ENCODE results near the gene KIF7.
A peak's percentile ranks its signal among the peaks of the same experiment; 100 is the strongest.

Gene KIF7

GRCh38 chr15:89627256-89627970 lies 27.9 kb downstream of the KIF7 start:
- TF ChIP-seq CTCF (IDR thresholded peaks at IDR 0.05; ENCODE audit: extremely low read depth, insufficient read depth, missing control alignments) = no peak
- in situ Hi-C loops (cut with MboI; ENCODE audit: low pct_unique_long_range_greater_than_20kb, low sequenced_read_pairs, unreplicated experiment) = no loop called here
- peak; percentile 16 for DNase-seq (ENCODE audit: low spot score)

GRCh38 chr15:89625716-89626115 lies 29.6 kb downstream of the KIF7 start:
- in situ Hi-C loops (cut with MboI; ENCODE audit: low pct_unique_long_range_greater_than_20kb, low sequenced_read_pairs, unreplicated experiment) = no loop called here
- TF ChIP-seq CTCF (IDR thresholded peaks at IDR 0.05; ENCODE audit: extremely low read depth, insufficient read depth, missing control alignments) = no peak
- DNase-seq (ENCODE audit: low spot score) = no peak

GRCh38 chr15:89623165-89623564 lies 32.1 kb downstream of the KIF7 start:
- in situ Hi-C loops (cut with MboI; ENCODE audit: low pct_unique_long_range_greater_than_20kb, low sequenced_read_pairs, unreplicated experiment) = no loop called here
- no peak for DNase-seq (ENCODE audit: low spot score)
- TF ChIP-seq CTCF (IDR thresholded peaks at IDR 0.05; ENCODE audit: extremely low read depth, insufficient read depth, missing control alignments) = no peak

- no peak for TF ChIP-seq CTCF (IDR thresholded peaks at IDR 0.05; ENCODE audit: extremely low read depth, insufficient read depth, missing control alignments)
- in situ Hi-C loops (cut with MboI; ENCODE audit: low pct_unique_long_range_greater_than_20kb, low sequenced_read_pairs, unreplicated experiment) = no loop called here
- DNase-seq (ENCODE audit: low spot score) = no peak
Observed at GRCh38 chr15:89621547-89621946, 33.7 kb downstream of the KIF7 start.

GRCh38 chr15:89616228-89616627 lies 39.0 kb downstream of the KIF7 start:
- in situ Hi-C loops (cut with MboI; ENCODE audit: low pct_unique_long_range_greater_than_20kb, low sequenced_read_pairs, unreplicated experiment) = no loop called here
- no peak for DNase-seq (ENCODE audit: low spot score)

GRCh38 chr15:89615135-89615534 lies 40.1 kb downstream of the KIF7 start:
- no peak for TF ChIP-seq CTCF (IDR thresholded peaks at IDR 0.05; ENCODE audit: extremely low read depth, insufficient read depth, missing control alignments)
- in situ Hi-C loops (cut with MboI; ENCODE audit: low pct_unique_long_range_greater_than_20kb, low sequenced_read_pairs, unreplicated experiment) = no loop called here
- DNase-seq (ENCODE audit: low spot score) = no peak

More at GRCh38 chr15:89616228-89616627, 39.0 kb downstream of the KIF7 start:
- TF ChIP-seq CTCF (IDR thresholded peaks at IDR 0.05; ENCODE audit: extremely low read depth, insufficient read depth, missing control alignments) = no peak
